Esophagus muscularis mucosa (tissue), 4 donors: Measurements from ENCODE around the gene MTO1. TPM values are rescaled to one million over a fixed set of nuclear protein-coding genes. Genes with fewer than 3 reads are reported as not detected.
"Not testable (repeated sequence)": the region's sequence is repeated elsewhere in the genome, so short reads cannot be mapped to it uniquely, and the experiment has no call there.

Experiments
- DNase-seq: peaks from one replicate; pipeline ENCODE4 v3.0.0-alpha.2; 2017; ENCODE audit errors: extremely low spot score
- H3K27ac ChIP-seq, 4 donors: fragments of 200-600 bp; sonication (generic); replicated peaks in 1 of 4; 1 replicate in 3 of 4; 2 replicates in 1 of 4; pipeline ENCODE4 v1.5.1; 2016 to 2019; ENCODE audit warnings: mild to moderate bottlenecking in 1 of 4
- H3K27me3 ChIP-seq, 4 donors: fragments of 200-600 bp; sonication (generic); one replicate each; pipeline versions ENCODE4 v1.5.1 to v1.6.0; 2016 to 2019
- H3K36me3 ChIP-seq, 4 donors: fragments of 200-600 bp; sonication (generic); one replicate each; pipeline ENCODE4 v1.5.1; 2016 to 2019
- H3K4me1 ChIP-seq, 4 donors: fragments of 200-600 bp; sonication (generic); one replicate each; pipeline ENCODE4 v1.5.1; 2016 to 2019
- H3K4me3 ChIP-seq, 4 donors: fragments of 200-600 bp; sonication (generic); 1 replicate in 2 of 4; 2 replicates in 2 of 4; pipeline ENCODE4 v1.5.1; 2016 to 2019; ENCODE audit warnings: mild to moderate bottlenecking in 4 of 4, moderate library complexity in 1 of 4
- H3K9me3 ChIP-seq, 4 donors: fragments of 200-600 bp; sonication (generic); 1 replicate in 3 of 4; 2 replicates in 1 of 4; pipeline ENCODE4 v1.5.1; 2016 to 2019
- CTCF ChIP-seq, 3 experiments: fragments of 200-600 bp in 2 of 3; fragments of 450-650 bp in 1 of 3; sonication (generic) in 2 of 3; IDR thresholded peaks; one replicate each; pipeline ENCODE4 v1.5.1; 2017 to 2019; ENCODE audit warnings: antibody characterized with exemption in 3 of 3, mild to moderate bottlenecking in 2 of 3, moderate library complexity in 1 of 3
- EP300 ChIP-seq: sonication (generic); formaldehyde crosslinking; IDR thresholded peaks from one replicate; pipeline ENCODE4 v1.6.1; 2017; ENCODE audit warnings: antibody characterized with exemption
- POLR2A ChIP-seq: fragments of 450-650 bp; IDR thresholded peaks from one replicate; pipeline ENCODE4 v1.6.1; 2017; ENCODE audit warnings: antibody characterized with exemption, moderate library complexity, mild to moderate bottlenecking, low read depth
- POLR2AphosphoS5 ChIP-seq, 2 donors: sonication (generic); formaldehyde crosslinking; IDR thresholded peaks; one replicate each; pipeline ENCODE4 v1.6.1; 2017; ENCODE audit warnings: antibody characterized with exemption in 2 of 2
- WGBS: methylation state at CpG from one replicate; pipeline ENCODE4 v1.1.5; 2018; 5-methylcytosine and 5-hydroxymethylcytosine counted together
- intact Hi-C: fragments of 100-400 bp; cut with DNase I; formaldehyde crosslinking; loops from one replicate; pipeline ENCODE4 v1.15.1; 2023
- total RNA-seq, 4 donors: library from RNA; depleted of rRNA; stranded (reverse); fragments of >200 nt; gene quantifications; one replicate each; pipeline versions ENCODE4 v1.1.0 to v1.2.1, GENCODE V29; 2016

The MTO1 gene
- total RNA-seq, 4 donors from 2014 or later, result 15.2 to 38.6 (median 25.7) TPM

GRCh38 chr6:73503027-73503772 is 41.7 kb downstream of the MTO1 start:
- no peak overlapping the region for H3K27ac ChIP-seq
- WGBS, result 46% methylated on average over 2 of the region's 2 CpGs
- no peaks in the 10 kb centered on the region for H3K27me3 ChIP-seq
- intact Hi-C loops, result no loop called here
- no peaks in the 10 kb centered on the region for H3K9me3 ChIP-seq
- no peak for DNase-seq
- no peak for TF ChIP-seq CTCF (IDR thresholded peaks at IDR 0.05)
- no peak for TF ChIP-seq EP300
- no peak for TF ChIP-seq POLR2A
- no peak overlapping the region for H3K4me3 ChIP-seq
- H3K4me1 ChIP-seq, result no peaks in the 10 kb centered on the region
- peaks cover 25 to 66% (median 53%) of the 10 kb centered on the region in 4 donors for H3K36me3 ChIP-seq

- no peak overlapping the region for H3K4me3 ChIP-seq
- intact Hi-C loops, result no loop called here
- H3K4me1 ChIP-seq, result no peaks in the 10 kb centered on the region
- no peaks in the 10 kb centered on the region for H3K9me3 ChIP-seq
- 90% methylated on average over 2 of the region's 2 CpGs for WGBS
- H3K27me3 ChIP-seq, result no peaks in the 10 kb centered on the region
- H3K27ac ChIP-seq, result no peak overlapping the region
- H3K36me3 ChIP-seq, result peaks cover 18 to 57% (median 43%) of the 10 kb centered on the region in 4 donors
- no peak for TF ChIP-seq POLR2AphosphoS5 (IDR thresholded peaks at IDR 0.05)
- no peak for TF ChIP-seq EP300
- no peak for TF ChIP-seq CTCF (IDR thresholded peaks at IDR 0.05)
- no peak for TF ChIP-seq POLR2A
- DNase-seq, result no peak
These were observed 42.6 kb downstream of the MTO1 start for GRCh38 chr6:73504160-73504559.

GRCh38 chr6:73505142-73505541 is 43.6 kb downstream of the MTO1 start:
- TF ChIP-seq POLR2AphosphoS5 (IDR thresholded peaks at IDR 0.05) (no peak), CTCF (IDR thresholded peaks at IDR 0.05) (no peak), POLR2A (no peak), EP300 (no peak)
- Histone ChIP-seq H3K4me3 (no peak overlapping the region), H3K9me3 (no peaks in the 10 kb centered on the region), H3K27me3 (no peaks in the 10 kb centered on the region), H3K27ac (no peak overlapping the region), H3K4me1 (no peaks in the 10 kb centered on the region), H3K36me3 (peaks cover 9 to 47% (median 34%) of the 10 kb centered on the region in 4 donors)
- intact Hi-C loops, result no loop called here
- no peak for DNase-seq

GRCh38 chr6:73505705-73506104 is 44.2 kb downstream of the MTO1 start:
- intact Hi-C loops, H3K4me1 ChIP-seq, H3K27me3 ChIP-seq, H3K4me3 ChIP-seq, DNase-seq, H3K27ac ChIP-seq, H3K9me3 ChIP-seq: not testable (repeated sequence)
- 99% methylated on average over 8 of the region's 8 CpGs for WGBS
- H3K36me3 ChIP-seq, result peaks cover 9 to 41% (median 28%) of the 10 kb centered on the region in 4 donors

- H3K27ac ChIP-seq, result no peak overlapping the region
- intact Hi-C loops, result no loop called here
- H3K4me1 ChIP-seq, result no peaks in the 10 kb centered on the region
- DNase-seq, result no peak
- H3K4me3 ChIP-seq, result no peak overlapping the region
- no peaks in the 10 kb centered on the region for H3K9me3 ChIP-seq
- H3K36me3 ChIP-seq, result peaks cover 5 to 38% (median 25%) of the 10 kb centered on the region in 4 donors
- no peaks in the 10 kb centered on the region for H3K27me3 ChIP-seq
- no peak for TF ChIP-seq CTCF (IDR thresholded peaks at IDR 0.05)
- TF ChIP-seq POLR2AphosphoS5 (IDR thresholded peaks at IDR 0.05), result no peak
- no peak for TF ChIP-seq EP300
- WGBS, result 86% methylated on average over 6 of the region's 6 CpGs
These were observed 44.7 kb downstream of the MTO1 start for GRCh38 chr6:73506246-73506645.
